ENCODE data around the gene C4orf54.

DNA sequence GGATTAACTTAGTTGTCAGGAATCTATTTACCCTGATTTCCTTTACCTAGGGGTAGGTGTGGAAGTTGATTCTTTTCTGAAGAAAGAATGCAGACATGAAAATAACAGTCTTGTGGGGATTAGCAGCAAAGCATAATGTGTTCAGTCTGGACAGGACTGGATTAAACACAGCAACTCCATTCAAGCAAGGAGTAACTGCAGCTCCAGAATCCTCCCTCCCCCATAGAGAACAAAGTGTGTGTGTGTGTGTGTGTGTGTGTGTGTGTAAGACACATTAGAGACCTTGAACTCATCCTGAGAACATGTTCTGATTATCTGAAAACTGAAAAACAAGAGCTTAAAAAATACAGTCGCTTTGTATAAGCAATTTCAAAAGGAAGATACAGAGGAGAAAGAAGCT, 9.3 kb downstream of the C4orf54 start:
- TF ChIP-seq, protein P1, sequence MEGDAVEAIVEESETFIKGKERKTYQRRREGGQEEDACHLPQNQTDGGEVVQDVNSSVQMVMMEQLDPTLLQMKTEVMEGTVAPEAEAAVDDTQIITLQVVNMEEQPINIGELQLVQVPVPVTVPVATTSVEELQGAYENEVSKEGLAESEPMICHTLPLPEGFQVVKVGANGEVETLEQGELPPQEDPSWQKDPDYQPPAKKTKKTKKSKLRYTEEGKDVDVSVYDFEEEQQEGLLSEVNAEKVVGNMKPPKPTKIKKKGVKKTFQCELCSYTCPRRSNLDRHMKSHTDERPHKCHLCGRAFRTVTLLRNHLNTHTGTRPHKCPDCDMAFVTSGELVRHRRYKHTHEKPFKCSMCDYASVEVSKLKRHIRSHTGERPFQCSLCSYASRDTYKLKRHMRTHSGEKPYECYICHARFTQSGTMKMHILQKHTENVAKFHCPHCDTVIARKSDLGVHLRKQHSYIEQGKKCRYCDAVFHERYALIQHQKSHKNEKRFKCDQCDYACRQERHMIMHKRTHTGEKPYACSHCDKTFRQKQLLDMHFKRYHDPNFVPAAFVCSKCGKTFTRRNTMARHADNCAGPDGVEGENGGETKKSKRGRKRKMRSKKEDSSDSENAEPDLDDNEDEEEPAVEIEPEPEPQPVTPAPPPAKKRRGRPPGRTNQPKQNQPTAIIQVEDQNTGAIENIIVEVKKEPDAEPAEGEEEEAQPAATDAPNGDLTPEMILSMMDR (IDR thresholded peaks at IDR 0.05; ENCODE audit: low read depth, low read length), result no peak
- no peak for TF ChIP-seq EZH2phosphoT487 (IDR thresholded peaks at IDR 0.05; ENCODE audit: low read depth)
